ENCODE results near the gene AVPR1B. TPM values are rescaled to one million over a fixed set of nuclear protein-coding genes. Genes with fewer than 3 reads are reported as not detected.

The AVPR1B gene, protein sequence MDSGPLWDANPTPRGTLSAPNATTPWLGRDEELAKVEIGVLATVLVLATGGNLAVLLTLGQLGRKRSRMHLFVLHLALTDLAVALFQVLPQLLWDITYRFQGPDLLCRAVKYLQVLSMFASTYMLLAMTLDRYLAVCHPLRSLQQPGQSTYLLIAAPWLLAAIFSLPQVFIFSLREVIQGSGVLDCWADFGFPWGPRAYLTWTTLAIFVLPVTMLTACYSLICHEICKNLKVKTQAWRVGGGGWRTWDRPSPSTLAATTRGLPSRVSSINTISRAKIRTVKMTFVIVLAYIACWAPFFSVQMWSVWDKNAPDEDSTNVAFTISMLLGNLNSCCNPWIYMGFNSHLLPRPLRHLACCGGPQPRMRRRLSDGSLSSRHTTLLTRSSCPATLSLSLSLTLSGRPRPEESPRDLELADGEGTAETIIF
- total RNA-seq (not detected), polyA plus RNA-seq (not detected)
- long read RNA-seq, donor 1, result 0 reads
- long read RNA-seq, donor 2, result 0 reads
- long read RNA-seq, donor 3, result 0 reads

DNA sequence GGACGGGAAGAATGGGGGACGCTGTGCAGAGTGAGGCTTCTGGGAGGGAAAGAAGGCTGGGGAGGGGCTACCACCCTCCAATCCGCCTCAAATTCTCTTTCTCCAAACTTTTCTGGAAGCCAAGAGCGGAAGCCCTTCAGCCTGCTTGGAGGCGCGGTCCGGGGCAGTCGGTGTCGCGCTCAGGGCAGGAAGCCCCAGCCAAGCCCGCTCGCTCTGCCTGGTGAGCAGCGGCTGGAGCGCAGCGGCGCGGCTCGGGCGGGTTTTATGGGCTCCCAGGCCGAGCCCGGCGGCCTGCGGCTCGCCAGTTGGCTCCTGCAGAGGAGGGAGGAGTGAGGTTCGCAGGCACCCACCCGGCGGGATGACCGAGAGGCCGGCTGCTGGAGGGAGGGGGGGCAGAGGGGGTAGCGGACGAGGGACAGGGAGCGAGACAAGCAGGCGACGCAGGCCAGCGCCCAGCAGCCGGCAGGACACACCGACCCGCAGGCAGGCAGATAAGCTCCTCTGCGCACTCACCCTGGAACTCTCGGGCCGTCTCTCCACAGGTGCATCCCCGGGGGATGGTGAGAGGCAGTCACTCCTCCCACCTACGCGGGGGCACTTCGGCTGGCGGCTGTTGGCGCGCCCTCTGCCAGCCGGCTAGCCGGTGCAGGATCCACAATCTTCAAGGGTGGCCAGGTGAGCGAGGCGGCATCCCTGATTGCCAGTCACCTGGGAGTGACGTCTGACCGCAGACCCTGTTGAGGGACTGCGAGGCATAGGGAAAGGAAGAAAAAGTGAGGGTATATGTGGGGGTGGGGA, at the start of gene AVPR1B:
Gene AVPR1B (minus strand): TSS at position 238 of the 798 bp plus-strand sequence. CDS start 498 bp downstream, outside the sequence.
- DNase-seq (peak; percentile 35 to 78 (median 45)), ATAC-seq (peak; percentile 41 to 85 (median 82))
- peak within 1 kb of the TSS in 3 of 12 donors; percentile 13 to 56 (median 33) for H3K27ac ChIP-seq
- WGBS, 4 donors, result 1 to 2% (median 2%) methylated on average over 46 to 55 of the region's 55 CpGs
- peaks cover 0 to 15% (median 7%) of the 10 kb centered on the region in 12 donors for H3K4me1 ChIP-seq
- H3K9me3 ChIP-seq, result peaks cover 0 to 21% (median 7%) of the 10 kb centered on the region in 12 donors
- peaks cover 0 to 19% (median 0%) of the 10 kb centered on the region in 9 donors for H3K27me3 ChIP-seq
- peak within 1 kb of the TSS; percentile 17 to 60 (median 50) for H3K4me3 ChIP-seq
- H3K36me3 ChIP-seq, result no peaks in the 10 kb centered on the region
- TF ChIP-seq POLR2A (IDR thresholded peaks at IDR 0.05), result no peak
- TF ChIP-seq, protein P1, sequence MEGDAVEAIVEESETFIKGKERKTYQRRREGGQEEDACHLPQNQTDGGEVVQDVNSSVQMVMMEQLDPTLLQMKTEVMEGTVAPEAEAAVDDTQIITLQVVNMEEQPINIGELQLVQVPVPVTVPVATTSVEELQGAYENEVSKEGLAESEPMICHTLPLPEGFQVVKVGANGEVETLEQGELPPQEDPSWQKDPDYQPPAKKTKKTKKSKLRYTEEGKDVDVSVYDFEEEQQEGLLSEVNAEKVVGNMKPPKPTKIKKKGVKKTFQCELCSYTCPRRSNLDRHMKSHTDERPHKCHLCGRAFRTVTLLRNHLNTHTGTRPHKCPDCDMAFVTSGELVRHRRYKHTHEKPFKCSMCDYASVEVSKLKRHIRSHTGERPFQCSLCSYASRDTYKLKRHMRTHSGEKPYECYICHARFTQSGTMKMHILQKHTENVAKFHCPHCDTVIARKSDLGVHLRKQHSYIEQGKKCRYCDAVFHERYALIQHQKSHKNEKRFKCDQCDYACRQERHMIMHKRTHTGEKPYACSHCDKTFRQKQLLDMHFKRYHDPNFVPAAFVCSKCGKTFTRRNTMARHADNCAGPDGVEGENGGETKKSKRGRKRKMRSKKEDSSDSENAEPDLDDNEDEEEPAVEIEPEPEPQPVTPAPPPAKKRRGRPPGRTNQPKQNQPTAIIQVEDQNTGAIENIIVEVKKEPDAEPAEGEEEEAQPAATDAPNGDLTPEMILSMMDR (IDR thresholded peaks at IDR 0.05), result peak in 2 of 12 donors; percentile 12 to 31
- intact Hi-C loops (cut with DNase I), result loop anchor here in 1 of 10 donors (5.0 kb wide), 1 partner anchor 125 kb away; no protein-coding TSS in a partner anchor

DNA sequence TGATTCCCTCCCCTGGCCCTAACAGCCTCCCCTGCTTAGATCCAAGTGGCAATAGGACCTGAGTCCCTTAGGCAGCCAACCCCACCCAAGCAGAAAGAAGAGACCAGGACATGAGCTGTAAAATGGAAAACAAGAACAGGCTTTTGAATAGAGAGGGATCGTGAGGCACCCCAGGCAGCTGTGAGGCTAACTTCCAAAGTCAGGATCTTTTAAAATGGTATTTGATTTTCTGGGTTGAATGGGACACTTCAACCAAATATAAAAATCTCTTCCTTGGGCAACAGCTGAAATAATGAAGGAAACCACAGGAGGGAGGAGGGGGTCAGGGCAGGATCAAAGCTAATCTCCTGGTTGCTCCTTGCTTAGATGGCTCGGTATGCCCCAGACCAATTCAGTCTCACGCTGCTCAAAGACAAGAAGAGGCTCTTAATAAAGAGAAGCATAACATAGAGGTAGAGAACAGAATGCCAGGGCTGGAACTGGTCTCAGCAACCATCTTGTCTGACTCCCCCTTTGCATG, 28.6 kb upstream of the AVPR1B start:
- H3K4me3 ChIP-seq, result no peak overlapping the region
- no peaks in the 10 kb centered on the region for H3K9me3 ChIP-seq
- no peaks in the 10 kb centered on the region for H3K4me1 ChIP-seq
- H3K27me3 ChIP-seq, result no peaks in the 10 kb centered on the region
- intact Hi-C loops (cut with DNase I), result no loop called here
- DNase-seq (no peak), ATAC-seq (no peak)
- 70 to 73% (median 72%) methylated on average over 3 of the region's 3 CpGs for whole genome bisulfite sequencing, 4 donors
- no peak for TF ChIP-seq POLR2A (IDR thresholded peaks at IDR 0.05)
- TF ChIP-seq, protein P1 (IDR thresholded peaks at IDR 0.05), result no peak
- H3K36me3 ChIP-seq, result no peaks in the 10 kb centered on the region
- no peak overlapping the region for H3K27ac ChIP-seq

DNA sequence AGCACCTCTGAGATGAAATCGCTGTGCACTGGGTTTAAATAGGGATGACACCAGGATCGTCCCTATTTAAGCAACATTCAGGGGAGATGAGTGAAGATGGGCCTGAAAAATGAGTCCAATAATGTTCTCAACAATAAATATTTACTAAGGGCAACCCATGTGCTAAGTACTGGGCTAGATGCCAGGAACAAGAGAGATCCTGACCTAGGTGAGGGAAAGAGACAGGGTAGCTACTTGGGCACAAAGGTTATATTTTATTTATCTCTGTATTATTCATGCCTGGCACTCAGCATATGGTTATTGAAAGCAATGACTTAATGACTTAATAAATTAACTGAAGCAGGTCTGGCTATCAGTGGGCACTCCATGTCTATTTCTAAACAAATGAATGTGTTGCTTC, 27.4 kb upstream of the AVPR1B start:
- no peaks in the 10 kb centered on the region for H3K27me3 ChIP-seq

More for the DNA sequence above, 27.4 kb upstream of the AVPR1B start:
- Histone ChIP-seq H3K9me3 (no peaks in the 10 kb centered on the region), H3K27ac (no peak overlapping the region), H3K36me3 (no peaks in the 10 kb centered on the region), H3K4me1 (no peaks in the 10 kb centered on the region), H3K4me3 (no peak overlapping the region)
- no peak for TF ChIP-seq POLR2A (IDR thresholded peaks at IDR 0.05)
- TF ChIP-seq, protein P1 (IDR thresholded peaks at IDR 0.05), result no peak
- ATAC-seq, result no peak
- intact Hi-C loops (cut with DNase I), result no loop called here
- WGBS, 4 donors, result 78 to 89% (median 82%) methylated on average over 2 of the region's 2 CpGs
- DNase-seq, result no peak

All from heart left ventricle (tissue), 16 donors.